ENCODE measurements around the gene SNX25.
"Not testable (repeated sequence)": the region's sequence is repeated elsewhere in the genome, so short reads cannot be mapped to it uniquely, and the experiment has no call there.

SNX25 gene

GRCh38 chr4:185235119-185235842 lies 25.9 kb downstream of the SNX25 start:
- no peak for DNase-seq

GRCh38 chr4:185235843-185236503 lies 26.6 kb downstream of the SNX25 start:
- no peak for DNase-seq

GRCh38 chr4:185237175-185237574 lies 27.8 kb downstream of the SNX25 start:
- DNase-seq: no peak

- DNase-seq: no peak
Measured at GRCh38 chr4:185238215-185238681, 28.9 kb downstream of the SNX25 start.

GRCh38 chr4:185238750-185239149 lies 29.4 kb downstream of the SNX25 start:
- no peak for DNase-seq

GRCh38 chr4:185240486-185240885 lies 31.1 kb downstream of the SNX25 start:
- not testable (repeated sequence) for DNase-seq

DNA sequence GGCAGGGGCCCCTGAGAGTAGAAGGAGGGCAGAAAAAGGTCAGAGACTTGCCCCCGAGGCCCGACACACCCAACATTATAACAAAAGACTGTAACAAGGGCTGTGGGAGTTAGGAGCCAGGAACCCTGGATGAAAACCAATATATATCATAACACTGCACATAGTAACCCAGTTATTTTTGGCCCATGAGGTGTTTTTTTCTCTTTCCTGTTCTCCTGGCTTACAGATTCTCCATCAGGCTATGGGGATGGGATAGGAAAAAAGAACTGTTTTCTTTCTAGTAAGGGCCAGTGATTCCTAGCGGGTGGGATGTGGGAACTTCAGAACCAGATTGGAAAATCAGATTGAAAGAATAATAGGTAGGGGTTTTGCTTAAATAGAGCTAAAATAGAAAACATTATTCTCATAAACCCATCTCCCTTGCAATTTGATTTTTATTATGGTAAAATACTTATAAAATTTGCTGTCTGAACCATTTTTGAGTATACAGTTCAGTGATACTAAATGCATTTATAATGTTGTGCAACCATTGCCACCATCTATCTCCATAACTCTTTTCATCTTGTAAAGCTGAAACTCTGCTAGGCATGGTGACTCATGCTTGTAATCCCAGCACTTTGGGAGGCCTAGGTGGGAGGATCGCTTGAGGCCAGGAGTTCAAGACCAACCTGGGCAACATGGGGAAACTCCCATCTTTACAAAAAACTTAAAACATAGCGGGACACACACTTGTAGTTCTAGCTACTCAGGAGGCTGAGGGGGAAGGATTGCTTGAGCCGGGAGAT lies 33.5 kb downstream of the SNX25 start:
- DNase-seq: no peak

DNA sequence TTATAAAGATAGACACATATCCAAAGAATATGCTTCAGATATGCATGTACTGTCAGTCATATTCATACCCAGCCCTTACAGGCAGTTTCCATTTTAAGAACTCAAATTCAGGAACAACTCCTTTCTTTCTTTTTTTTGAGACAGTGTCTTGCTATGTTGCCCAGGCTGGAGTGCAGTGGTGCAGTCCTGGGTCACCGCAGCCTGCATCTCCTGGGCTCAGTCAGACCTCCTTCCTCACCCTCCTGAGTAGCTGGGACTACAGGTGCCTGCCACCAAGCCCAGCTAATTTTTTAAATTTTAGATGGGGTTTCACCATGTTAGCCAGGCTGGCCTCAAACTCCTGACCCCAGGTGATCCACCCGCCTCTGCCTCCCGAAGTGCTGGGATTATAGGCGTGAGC lies 34.5 kb downstream of the SNX25 start:
- no peak for DNase-seq

GRCh38 chr4:185244763-185245162 lies 35.4 kb downstream of the SNX25 start:
- DNase-seq: no peak

GRCh38 chr4:185246453-185246852 lies 37.1 kb downstream of the SNX25 start:
- DNase-seq: no peak

- no peak for DNase-seq
Measured at GRCh38 chr4:185247151-185247550, 37.8 kb downstream of the SNX25 start.

- DNase-seq: no peak
Measured at GRCh38 chr4:185248393-185249039, 39.1 kb downstream of the SNX25 start.

- no peak for DNase-seq
Measured at GRCh38 chr4:185249105-185249504, 39.7 kb downstream of the SNX25 start.

DNA sequence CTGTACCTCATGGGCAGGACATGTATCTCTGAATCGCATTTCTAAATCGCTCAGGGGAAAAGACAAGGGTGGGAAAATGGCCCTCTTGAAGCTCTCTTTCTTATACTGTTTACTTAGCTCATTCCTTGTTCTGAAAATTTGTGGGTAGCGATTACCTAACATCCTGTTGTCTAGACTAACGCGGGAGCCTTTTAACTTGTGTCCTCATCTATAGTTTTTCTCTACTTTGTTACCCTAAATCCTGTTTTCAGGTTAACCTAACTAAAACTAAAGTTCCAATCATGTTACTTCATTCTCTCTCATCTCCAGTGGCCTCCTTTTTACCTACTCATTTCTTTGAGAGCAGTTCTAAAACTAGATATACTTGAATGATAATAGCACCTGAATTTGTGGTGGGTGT lies 45.0 kb downstream of the SNX25 start:
- DNase-seq: no peak

DNA sequence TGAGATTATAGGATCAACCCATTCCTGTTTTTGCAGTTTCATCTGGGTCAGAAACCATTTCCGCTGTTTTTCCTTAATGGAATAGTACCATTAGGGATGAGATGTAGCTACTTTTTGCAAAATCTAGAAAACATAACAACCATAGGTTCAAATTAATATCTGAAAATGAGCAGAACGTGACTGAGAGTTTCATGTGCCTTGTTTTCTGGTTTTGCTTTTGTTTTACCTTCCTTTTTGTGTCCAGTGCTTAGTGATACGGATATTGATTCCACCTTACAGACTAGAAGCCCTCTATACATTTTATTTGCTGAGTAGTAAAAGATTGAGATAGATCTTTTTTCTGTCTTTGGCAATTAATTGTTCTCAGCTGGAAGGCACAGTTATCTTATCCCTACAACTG lies 46.5 kb downstream of the SNX25 start:
- no peak for DNase-seq

GRCh38 chr4:185256446-185256845 lies 47.0 kb downstream of the SNX25 start:
- DNase-seq: no peak

GRCh38 chr4:185257086-185257485 lies 47.7 kb downstream of the SNX25 start:
- no peak for DNase-seq

GRCh38 chr4:185257694-185258093 lies 48.3 kb downstream of the SNX25 start:
- no peak for DNase-seq

DNA sequence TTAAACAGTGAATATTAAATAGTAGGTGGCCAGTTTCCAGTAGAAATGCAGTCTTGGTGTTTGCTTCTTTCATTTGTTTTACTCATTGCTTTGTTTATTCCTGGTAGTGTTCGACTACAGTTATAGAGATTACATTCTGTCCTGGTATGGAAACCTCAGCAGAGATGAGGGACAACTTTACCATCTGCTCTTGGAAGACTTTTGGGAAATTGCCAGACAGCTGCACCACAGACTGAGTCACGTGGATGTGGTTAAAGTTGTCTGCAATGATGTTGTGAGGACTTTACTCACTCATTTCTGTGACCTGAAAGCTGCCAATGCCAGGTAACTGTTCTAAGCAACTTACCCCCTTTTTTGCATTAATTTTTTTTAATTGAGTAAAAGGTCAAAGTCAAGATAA lies 49.3 kb downstream of the SNX25 start:
- DNase-seq: not testable (repeated sequence)

- DNase-seq: no peak
Measured at GRCh38 chr4:185259719-185260118, 50.3 kb downstream of the SNX25 start.

GRCh38 chr4:185261946-185262345 lies 52.5 kb downstream of the SNX25 start:
- DNase-seq: no peak

DNA sequence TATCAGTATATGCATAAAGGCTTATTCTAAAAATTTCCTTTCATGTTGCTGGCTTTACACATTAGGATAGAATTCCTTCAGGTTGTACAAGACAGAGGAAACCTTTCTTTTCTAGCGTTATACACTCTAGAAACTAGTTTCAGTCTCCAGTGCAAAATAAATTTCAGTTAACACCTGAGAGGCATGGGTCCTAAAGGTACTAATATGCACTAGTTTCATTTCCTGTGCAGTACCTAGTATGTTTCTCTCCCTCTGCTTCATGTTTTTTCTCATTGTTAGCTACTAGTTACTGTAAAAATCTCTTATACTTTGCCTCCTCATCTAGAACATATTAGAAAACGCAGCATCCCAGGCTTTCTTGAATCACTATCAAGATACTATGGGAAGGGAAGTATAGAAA lies 54.0 kb downstream of the SNX25 start:
- DNase-seq: no peak

DNA sequence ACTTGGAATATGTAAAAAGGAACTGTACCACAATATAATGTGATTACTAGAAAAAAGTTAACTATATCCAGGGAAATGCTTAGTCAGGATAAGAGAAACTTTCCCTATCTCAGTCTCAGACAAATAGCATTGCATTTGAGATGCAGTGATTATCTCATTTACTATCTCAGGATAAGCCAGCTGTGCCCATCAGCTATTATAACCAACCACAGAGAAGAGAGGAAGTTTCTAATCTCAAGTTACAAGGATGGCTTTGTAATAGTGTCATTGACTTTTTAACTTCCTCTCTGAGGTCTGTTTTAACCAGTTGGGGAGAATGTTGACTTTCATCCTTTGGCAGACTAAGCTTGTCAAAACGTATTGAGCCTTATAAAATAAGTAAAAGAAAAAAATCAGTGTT lies 56.5 kb downstream of the SNX25 start:
- DNase-seq: no peak
